Measurements from ENCODE around the gene AGAP1.

AGAP1 gene

GRCh38 chr2:235606004-235606715 is 112.3 kb downstream of the AGAP1 start:
- DNase-seq, result no peak

GRCh38 chr2:235607546-235608199 is 113.8 kb downstream of the AGAP1 start:
- DNase-seq, result peak in 2 of 51 donors; percentile 21 to 46

- DNase-seq, result peak in 3 of 51 donors; percentile 26 to 28 (median 27)
Measured at GRCh38 chr2:235608200-235608887, 114.5 kb downstream of the AGAP1 start.

- DNase-seq, result no peak
Measured at GRCh38 chr2:235609321-235609720, 115.5 kb downstream of the AGAP1 start.

- DNase-seq, result no peak
Measured at GRCh38 chr2:235609746-235610145, 115.9 kb downstream of the AGAP1 start.

GRCh38 chr2:235610696-235611257 is 116.9 kb downstream of the AGAP1 start:
- peak in 1 of 51 donors; percentile 27 for DNase-seq

- DNase-seq, result no peak
Measured at GRCh38 chr2:235611349-235611748, 117.5 kb downstream of the AGAP1 start.

GRCh38 chr2:235611756-235612155 is 117.9 kb downstream of the AGAP1 start:
- peak in 1 of 51 donors; percentile 10 for DNase-seq

- DNase-seq, result no peak
Measured at GRCh38 chr2:235612181-235612950, 118.5 kb downstream of the AGAP1 start.

GRCh38 chr2:235613649-235614048 is 119.8 kb downstream of the AGAP1 start:
- DNase-seq, result no peak

- peak in 7 of 51 donors; percentile 20 to 65 (median 39) for DNase-seq
Measured at GRCh38 chr2:235614176-235614860, 120.5 kb downstream of the AGAP1 start.

- peak in 44 of 51 donors; percentile 28 to 92 (median 76) for DNase-seq
Measured at GRCh38 chr2:235614900-235615712, 121.3 kb downstream of the AGAP1 start.

- no peak for DNase-seq
Measured at GRCh38 chr2:235616885-235617284, 123.0 kb downstream of the AGAP1 start.

- DNase-seq, result peak in 1 of 51 donors; percentile 29
Measured at GRCh38 chr2:235618039-235618438, 124.2 kb downstream of the AGAP1 start.

GRCh38 chr2:235619544-235619943 is 125.7 kb downstream of the AGAP1 start:
- peak in 2 of 51 donors; percentile 22 to 43 for DNase-seq

GRCh38 chr2:235621736-235622135 is 127.9 kb downstream of the AGAP1 start:
- peak in 9 of 51 donors; percentile 16 to 52 (median 33) for DNase-seq

- peak in 1 of 51 donors; percentile 38 for DNase-seq
Measured at GRCh38 chr2:235623111-235623510, 129.3 kb downstream of the AGAP1 start.

- DNase-seq, result no peak
Measured at GRCh38 chr2:235623752-235624151, 129.9 kb downstream of the AGAP1 start.

- no peak for DNase-seq
Measured at GRCh38 chr2:235626658-235627057, 132.8 kb downstream of the AGAP1 start.

GRCh38 chr2:235627682-235628081 is 133.8 kb downstream of the AGAP1 start:
- DNase-seq, result no peak

Data from hypothalamus (tissue), 51 donors.